ENCODE data around the gene FOXA2.

Gene FOXA2

DNA sequence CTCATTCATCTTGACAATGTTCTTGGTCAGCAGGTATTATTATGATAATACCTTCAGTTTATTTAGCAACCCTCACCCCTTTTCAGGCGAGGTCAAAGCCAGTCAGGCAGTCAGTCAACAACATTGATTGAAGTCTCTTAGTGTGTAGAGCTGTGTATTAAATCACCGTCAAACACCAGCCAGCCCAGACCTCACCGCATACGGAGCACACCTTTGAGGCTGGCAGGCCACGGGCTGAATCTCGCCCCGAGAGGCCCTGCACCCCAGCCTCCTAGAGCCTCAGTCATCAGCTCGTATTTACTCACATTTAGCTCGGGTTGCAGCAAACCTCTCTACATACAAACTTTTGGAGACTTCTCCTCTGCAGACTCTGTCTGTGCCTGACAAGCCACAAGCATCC, 36.0 kb upstream of the FOXA2 start:
- Histone ChIP-seq H3K27ac (no peak overlapping the region), H3K36me3 (no peaks in the 10 kb centered on the region), H3K27me3 (ENCODE audit: insufficient read depth, low read depth, severe bottlenecking) (peaks cover 65% of the 10 kb centered on the region), H3K4me3 (ENCODE audit: low read depth, low read length) (no peak overlapping the region), H3K9me3 (ENCODE audit: severe bottlenecking) (no peaks in the 10 kb centered on the region)
- TF ChIP-seq, protein P1, sequence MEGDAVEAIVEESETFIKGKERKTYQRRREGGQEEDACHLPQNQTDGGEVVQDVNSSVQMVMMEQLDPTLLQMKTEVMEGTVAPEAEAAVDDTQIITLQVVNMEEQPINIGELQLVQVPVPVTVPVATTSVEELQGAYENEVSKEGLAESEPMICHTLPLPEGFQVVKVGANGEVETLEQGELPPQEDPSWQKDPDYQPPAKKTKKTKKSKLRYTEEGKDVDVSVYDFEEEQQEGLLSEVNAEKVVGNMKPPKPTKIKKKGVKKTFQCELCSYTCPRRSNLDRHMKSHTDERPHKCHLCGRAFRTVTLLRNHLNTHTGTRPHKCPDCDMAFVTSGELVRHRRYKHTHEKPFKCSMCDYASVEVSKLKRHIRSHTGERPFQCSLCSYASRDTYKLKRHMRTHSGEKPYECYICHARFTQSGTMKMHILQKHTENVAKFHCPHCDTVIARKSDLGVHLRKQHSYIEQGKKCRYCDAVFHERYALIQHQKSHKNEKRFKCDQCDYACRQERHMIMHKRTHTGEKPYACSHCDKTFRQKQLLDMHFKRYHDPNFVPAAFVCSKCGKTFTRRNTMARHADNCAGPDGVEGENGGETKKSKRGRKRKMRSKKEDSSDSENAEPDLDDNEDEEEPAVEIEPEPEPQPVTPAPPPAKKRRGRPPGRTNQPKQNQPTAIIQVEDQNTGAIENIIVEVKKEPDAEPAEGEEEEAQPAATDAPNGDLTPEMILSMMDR (IDR thresholded peaks at IDR 0.05; ENCODE audit: low read depth, low read length): no peak
- no peak for DNase-seq

DNA sequence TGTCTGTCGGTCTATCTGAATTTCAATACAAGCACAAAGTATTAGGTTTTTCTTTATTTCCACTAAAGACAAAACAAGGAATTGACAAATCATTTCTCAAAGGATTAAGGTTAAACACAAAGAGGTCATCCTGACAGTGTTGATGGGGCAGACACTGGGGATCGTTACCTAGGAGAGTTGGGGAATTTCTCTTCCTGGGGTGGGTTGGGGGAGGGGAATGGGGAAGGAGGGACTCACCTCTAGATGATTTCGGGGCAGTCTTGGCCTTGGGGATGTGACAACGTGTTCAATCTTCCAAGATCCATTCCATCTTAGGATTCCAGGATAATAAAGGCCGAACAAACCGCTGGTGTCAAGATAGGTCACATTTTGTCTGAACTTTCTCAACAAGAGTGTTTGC, 35.4 kb upstream of the FOXA2 start:
- TF ChIP-seq, protein P1 (IDR thresholded peaks at IDR 0.05; ENCODE audit: low read depth, low read length): no peak
- Histone ChIP-seq H3K9me3 (ENCODE audit: severe bottlenecking) (no peaks in the 10 kb centered on the region), H3K27me3 (ENCODE audit: insufficient read depth, low read depth, severe bottlenecking) (peaks cover 71% of the 10 kb centered on the region), H3K36me3 (no peaks in the 10 kb centered on the region), H3K27ac (no peak overlapping the region), H3K4me3 (ENCODE audit: low read depth, low read length) (no peak overlapping the region)
- DNase-seq: no peak

DNA sequence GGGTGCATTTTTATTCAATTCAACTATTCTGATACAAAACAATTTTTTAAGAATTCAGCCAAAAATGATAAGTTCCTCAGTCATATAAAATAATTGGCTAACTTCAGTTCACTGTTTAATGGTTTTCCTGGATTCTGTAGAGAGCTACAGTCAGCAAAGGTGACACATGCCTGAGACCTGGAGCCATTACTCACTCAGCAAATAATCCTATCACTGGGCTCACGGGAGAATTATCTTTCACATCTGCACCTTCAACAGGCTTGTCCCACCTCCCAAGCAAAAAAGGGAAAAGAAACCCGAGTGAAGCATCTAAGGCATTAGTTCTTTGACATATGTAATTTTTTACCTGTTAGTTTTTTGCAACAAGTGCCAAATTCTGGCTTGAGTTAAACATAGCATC, 34.9 kb upstream of the FOXA2 start:
- no peaks in the 10 kb centered on the region for H3K36me3 ChIP-seq
- no peak overlapping the region for H3K27ac ChIP-seq
- DNase-seq: no peak
- TF ChIP-seq, protein P1 (IDR thresholded peaks at IDR 0.05; ENCODE audit: low read depth, low read length): no peak
- H3K27me3 ChIP-seq (ENCODE audit: insufficient read depth, low read depth, severe bottlenecking): peaks cover 76% of the 10 kb centered on the region
- no peaks in the 10 kb centered on the region for H3K9me3 ChIP-seq (ENCODE audit: severe bottlenecking)
- no peak overlapping the region for H3K4me3 ChIP-seq (ENCODE audit: low read depth, low read length)

DNA sequence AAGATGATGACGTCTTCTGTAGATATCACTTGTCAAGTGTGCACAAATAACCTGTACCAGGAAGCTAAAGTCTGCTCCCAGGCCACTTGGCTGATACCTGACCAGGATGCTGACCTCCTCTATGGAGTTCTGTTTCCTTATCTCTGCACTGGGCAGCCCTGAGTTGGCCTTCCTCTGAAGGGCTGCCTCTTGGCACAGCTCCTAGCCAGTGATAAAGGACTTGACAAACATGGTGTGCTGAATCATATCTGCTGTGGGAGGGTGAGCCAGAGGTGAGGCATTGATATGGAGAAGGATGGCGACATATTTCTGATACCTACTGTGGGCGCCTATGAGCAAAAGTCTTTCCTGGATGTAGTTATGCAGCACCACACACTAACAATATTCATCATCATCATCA, 32.8 kb upstream of the FOXA2 start:
- Histone ChIP-seq H3K27ac (no peak overlapping the region), H3K4me3 (ENCODE audit: low read depth, low read length) (no peak overlapping the region), H3K27me3 (ENCODE audit: insufficient read depth, low read depth, severe bottlenecking) (peaks cover 76% of the 10 kb centered on the region), H3K36me3 (no peaks in the 10 kb centered on the region), H3K9me3 (ENCODE audit: severe bottlenecking) (no peaks in the 10 kb centered on the region)
- DNase-seq: no peak
- TF ChIP-seq, protein P1 (IDR thresholded peaks at IDR 0.05; ENCODE audit: low read depth, low read length): no peak

DNA sequence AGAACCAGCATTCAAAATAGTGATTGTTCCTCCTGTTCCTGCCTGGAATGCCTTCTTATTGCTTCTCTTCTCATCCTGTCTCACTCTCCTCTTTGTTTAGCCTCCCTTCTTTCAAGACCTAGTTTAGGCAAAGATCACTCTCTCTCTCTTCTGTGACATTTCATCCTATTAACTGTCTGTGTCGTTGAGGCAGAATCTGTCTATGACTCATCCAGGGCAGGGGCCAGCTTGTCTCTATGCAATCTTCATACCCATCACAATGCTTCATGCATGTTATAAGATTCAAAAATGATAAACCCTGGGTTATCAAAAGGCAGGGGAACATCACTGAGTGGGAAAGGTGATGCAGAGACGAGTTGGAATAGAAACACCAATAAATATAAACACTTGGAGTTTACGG, 32.2 kb upstream of the FOXA2 start:
- H3K27me3 ChIP-seq (ENCODE audit: insufficient read depth, low read depth, severe bottlenecking): peaks cover 72% of the 10 kb centered on the region
- no peak overlapping the region for H3K4me3 ChIP-seq (ENCODE audit: low read depth, low read length)
- DNase-seq: no peak
- TF ChIP-seq, protein P1 (IDR thresholded peaks at IDR 0.05; ENCODE audit: low read depth, low read length): no peak
- no peaks in the 10 kb centered on the region for H3K36me3 ChIP-seq
- no peak overlapping the region for H3K27ac ChIP-seq
- H3K9me3 ChIP-seq (ENCODE audit: severe bottlenecking): no peaks in the 10 kb centered on the region

DNA sequence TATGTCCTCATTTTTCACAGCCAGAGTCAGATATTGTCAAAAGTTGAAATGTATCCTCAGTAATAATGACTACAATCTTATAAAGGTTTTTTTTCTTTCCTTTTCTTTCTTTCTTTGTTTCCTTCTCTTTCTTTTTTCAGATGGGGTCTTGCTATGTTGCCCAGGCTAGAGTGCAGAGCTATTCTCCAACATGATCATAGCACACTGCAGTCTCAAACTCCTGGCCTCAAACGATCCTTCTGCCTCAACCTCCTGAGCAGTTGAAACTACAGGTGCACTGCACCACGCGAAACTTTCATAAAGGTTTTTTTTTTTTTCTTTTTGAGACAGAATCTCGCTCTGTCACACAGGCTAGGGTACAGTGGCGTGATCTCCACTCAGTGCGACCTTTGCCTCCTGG, 31.1 kb upstream of the FOXA2 start:
- peaks cover 65% of the 10 kb centered on the region for H3K27me3 ChIP-seq (ENCODE audit: insufficient read depth, low read depth, severe bottlenecking)
- TF ChIP-seq, protein P1 (IDR thresholded peaks at IDR 0.05; ENCODE audit: low read depth, low read length): no peak

More for the DNA sequence above, 31.1 kb upstream of the FOXA2 start:
- no peaks in the 10 kb centered on the region for H3K36me3 ChIP-seq
- no peak overlapping the region for H3K4me3 ChIP-seq (ENCODE audit: low read depth, low read length)
- no peak for DNase-seq
- H3K9me3 ChIP-seq (ENCODE audit: severe bottlenecking): no peaks in the 10 kb centered on the region
- H3K27ac ChIP-seq: no peak overlapping the region

All from WERI-Rb-1 (cell line).